Loucy (cell line): ENCODE data around the gene CACNA1A.
A peak's percentile ranks its signal among the peaks of the same experiment; 100 is the strongest.

Source experiments
- H2AFZ ChIP-seq: fragments of 200-600 bp; sonication (generic); 2 replicates; pipeline ENCODE4 v1.6.0; 2016; ENCODE audit warnings: antibody characterized with exemption, mild to moderate bottlenecking, low read length, moderate library complexity
- H3F3A ChIP-seq: fragments of 200-600 bp; 2 replicates; pipeline ENCODE4 v1.6.0; 2016; ENCODE audit warnings: antibody characterized with exemption, low read depth, mild to moderate bottlenecking
- H3K27me3 ChIP-seq: fragments of 200-600 bp; sonication (generic); 2 replicates; pipeline ENCODE4 v1.6.1; 2014; ENCODE audit warnings: low read length, mild to moderate bottlenecking; ENCODE audit not compliant: insufficient read depth, poor library complexity, severe bottlenecking
- H3K36me3 ChIP-seq: fragments of 200-600 bp; sonication (generic); 2 replicates; pipeline ENCODE4 v1.6.1; 2016; ENCODE audit warnings: low read length; ENCODE audit not compliant: insufficient read depth
- H3K4me1 ChIP-seq: fragments of 200-600 bp; sonication (generic); 2 replicates; pipeline ENCODE4 v1.5.1; 2014; ENCODE audit warnings: low read length, mild to moderate bottlenecking; ENCODE audit not compliant: insufficient read depth, poor library complexity, severe bottlenecking
- H3K4me2 ChIP-seq: fragments of 200-600 bp; sonication (generic); 2 replicates; pipeline ENCODE4 v1.6.0; 2014; ENCODE audit warnings: antibody characterized with exemption, low read length, low read depth, mild to moderate bottlenecking; ENCODE audit not compliant: poor library complexity, severe bottlenecking
- H3K4me3 ChIP-seq: fragments of 200-600 bp; sonication (generic); 2 replicates; pipeline ENCODE4 v1.5.1; 2014; ENCODE audit warnings: low read length, mild to moderate bottlenecking, mixed read lengths; ENCODE audit not compliant: poor library complexity, severe bottlenecking
- H3K79me2 ChIP-seq: fragments of 200-600 bp; sonication (generic); 2 replicates; pipeline ENCODE4 v1.6.1; 2014; ENCODE audit warnings: low read length; ENCODE audit not compliant: insufficient read depth
- H3K9ac ChIP-seq: fragments of 200-600 bp; sonication (generic); 2 replicates; pipeline ENCODE4 v1.6.0; 2014; ENCODE audit warnings: mild to moderate bottlenecking, low read depth, low read length, moderate library complexity; ENCODE audit not compliant: poor library complexity, severe bottlenecking
- H3K9me2 ChIP-seq: fragments of 200-600 bp; sonication (generic); replicated peaks from 2 replicates; pipeline ENCODE4 v1.6.1; 2016; ENCODE audit warnings: low read depth, low read length, mixed read lengths
- H3K9me3 ChIP-seq: fragments of 200-600 bp; sonication (generic); 2 replicates; pipeline ENCODE4 v1.6.1; 2014; ENCODE audit warnings: mild to moderate bottlenecking, antibody characterized with exemption, low read length, low read depth; ENCODE audit not compliant: insufficient read depth
- H4K20me1 ChIP-seq: fragments of 200-600 bp; sonication (generic); 2 replicates; pipeline ENCODE4 v1.6.0; 2014; ENCODE audit warnings: antibody characterized with exemption, low read length, mild to moderate bottlenecking; ENCODE audit not compliant: insufficient read depth, poor library complexity, severe bottlenecking
- EZH2phosphoT487 ChIP-seq: fragments of 200-600 bp; IDR thresholded peaks from 2 replicates; pipeline ENCODE4 v1.6.1; 2018; ENCODE audit warnings: antibody characterized with exemption, mild to moderate bottlenecking, moderate library complexity, borderline replicate concordance
- TF ChIP-seq, protein P1 (sequence below): fragments of 200-600 bp; sonication (generic); conservative IDR thresholded peaks from 2 replicates; pipeline ENCODE4 v1.5.1; 2014; ENCODE audit warnings: mild to moderate bottlenecking, antibody characterized with exemption, low read length

Gene CACNA1A

DNA sequence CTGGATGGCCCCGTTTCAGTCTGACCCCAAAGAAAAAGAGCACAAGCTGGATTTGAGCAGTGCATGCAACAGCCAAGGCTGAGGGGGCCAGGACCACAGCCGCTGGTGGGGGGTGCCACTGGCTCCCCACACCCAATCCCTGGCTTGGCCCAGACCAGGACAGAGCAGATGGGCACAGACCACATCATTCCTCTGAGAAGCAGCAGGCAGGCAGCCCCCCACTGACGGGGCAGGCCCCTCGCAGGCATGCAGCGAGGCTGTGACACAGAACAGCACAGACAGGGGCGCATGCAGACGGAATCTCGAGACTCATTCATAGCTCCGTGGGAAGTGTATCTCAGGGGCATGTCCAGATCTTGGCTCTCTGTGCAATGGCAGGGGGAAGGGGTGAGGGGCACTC is 281.2 kb downstream of the CACNA1A start:
- TF ChIP-seq, protein P1, sequence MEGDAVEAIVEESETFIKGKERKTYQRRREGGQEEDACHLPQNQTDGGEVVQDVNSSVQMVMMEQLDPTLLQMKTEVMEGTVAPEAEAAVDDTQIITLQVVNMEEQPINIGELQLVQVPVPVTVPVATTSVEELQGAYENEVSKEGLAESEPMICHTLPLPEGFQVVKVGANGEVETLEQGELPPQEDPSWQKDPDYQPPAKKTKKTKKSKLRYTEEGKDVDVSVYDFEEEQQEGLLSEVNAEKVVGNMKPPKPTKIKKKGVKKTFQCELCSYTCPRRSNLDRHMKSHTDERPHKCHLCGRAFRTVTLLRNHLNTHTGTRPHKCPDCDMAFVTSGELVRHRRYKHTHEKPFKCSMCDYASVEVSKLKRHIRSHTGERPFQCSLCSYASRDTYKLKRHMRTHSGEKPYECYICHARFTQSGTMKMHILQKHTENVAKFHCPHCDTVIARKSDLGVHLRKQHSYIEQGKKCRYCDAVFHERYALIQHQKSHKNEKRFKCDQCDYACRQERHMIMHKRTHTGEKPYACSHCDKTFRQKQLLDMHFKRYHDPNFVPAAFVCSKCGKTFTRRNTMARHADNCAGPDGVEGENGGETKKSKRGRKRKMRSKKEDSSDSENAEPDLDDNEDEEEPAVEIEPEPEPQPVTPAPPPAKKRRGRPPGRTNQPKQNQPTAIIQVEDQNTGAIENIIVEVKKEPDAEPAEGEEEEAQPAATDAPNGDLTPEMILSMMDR: no peak
- TF ChIP-seq EZH2phosphoT487: no peak
- H3K27me3 ChIP-seq: no peaks in the 10 kb centered on the region

DNA sequence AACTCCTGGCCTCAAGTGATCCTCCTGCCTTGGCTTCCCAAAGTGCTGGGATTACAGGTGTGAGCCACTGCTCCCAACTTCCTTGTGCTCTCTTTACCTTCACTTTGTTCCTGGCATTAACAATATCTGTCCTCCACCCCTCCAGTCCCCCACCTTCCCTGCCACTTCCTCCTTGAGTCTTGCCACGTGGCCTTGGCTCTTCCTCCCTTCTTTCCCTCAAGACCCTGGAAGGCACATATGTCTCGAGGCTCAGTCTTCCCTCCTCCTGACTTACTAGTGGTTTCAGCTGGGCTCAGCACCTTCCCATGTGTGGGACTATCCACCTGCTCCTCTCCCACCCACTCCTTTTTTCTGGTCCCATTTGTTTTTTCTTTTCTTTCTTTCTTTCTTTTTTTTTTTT is 285.4 kb downstream of the CACNA1A start:
- TF ChIP-seq EZH2phosphoT487: no peak
- TF ChIP-seq, protein P1: no peak
- Histone ChIP-seq H3K9me3 (no peaks in the 10 kb centered on the region), H3K4me2 (no peak overlapping the region), H3K36me3 (no peaks in the 10 kb centered on the region), H3K4me3 (no peak overlapping the region), H3K9me2 (no peaks in the 10 kb centered on the region), H2AFZ (peak overlapping the region; percentile 68; the same call in 1 of the 2 replicates), H4K20me1 (no peaks in the 10 kb centered on the region), H3K9ac (no peak overlapping the region), H3K4me1 (peaks cover 3% of the 10 kb centered on the region), H3K27me3 (no peaks in the 10 kb centered on the region), H3K79me2 (no peaks in the 10 kb centered on the region), H3F3A (no peaks in the 10 kb centered on the region)

More for the DNA sequence above, 281.2 kb downstream of the CACNA1A start:
- no peaks in the 10 kb centered on the region for H3F3A ChIP-seq
- H3K9me3 ChIP-seq: no peaks in the 10 kb centered on the region
- H3K36me3 ChIP-seq: no peaks in the 10 kb centered on the region
- no peaks in the 10 kb centered on the region for H3K79me2 ChIP-seq
- H3K9me2 ChIP-seq: no peaks in the 10 kb centered on the region
- no peak overlapping the region for H3K4me3 ChIP-seq
- H3K4me2 ChIP-seq: no peak overlapping the region
- H4K20me1 ChIP-seq: no peaks in the 10 kb centered on the region
- H3K4me1 ChIP-seq: no peaks in the 10 kb centered on the region
- no peak overlapping the region for H3K9ac ChIP-seq
- no peak overlapping the region for H2AFZ ChIP-seq

DNA sequence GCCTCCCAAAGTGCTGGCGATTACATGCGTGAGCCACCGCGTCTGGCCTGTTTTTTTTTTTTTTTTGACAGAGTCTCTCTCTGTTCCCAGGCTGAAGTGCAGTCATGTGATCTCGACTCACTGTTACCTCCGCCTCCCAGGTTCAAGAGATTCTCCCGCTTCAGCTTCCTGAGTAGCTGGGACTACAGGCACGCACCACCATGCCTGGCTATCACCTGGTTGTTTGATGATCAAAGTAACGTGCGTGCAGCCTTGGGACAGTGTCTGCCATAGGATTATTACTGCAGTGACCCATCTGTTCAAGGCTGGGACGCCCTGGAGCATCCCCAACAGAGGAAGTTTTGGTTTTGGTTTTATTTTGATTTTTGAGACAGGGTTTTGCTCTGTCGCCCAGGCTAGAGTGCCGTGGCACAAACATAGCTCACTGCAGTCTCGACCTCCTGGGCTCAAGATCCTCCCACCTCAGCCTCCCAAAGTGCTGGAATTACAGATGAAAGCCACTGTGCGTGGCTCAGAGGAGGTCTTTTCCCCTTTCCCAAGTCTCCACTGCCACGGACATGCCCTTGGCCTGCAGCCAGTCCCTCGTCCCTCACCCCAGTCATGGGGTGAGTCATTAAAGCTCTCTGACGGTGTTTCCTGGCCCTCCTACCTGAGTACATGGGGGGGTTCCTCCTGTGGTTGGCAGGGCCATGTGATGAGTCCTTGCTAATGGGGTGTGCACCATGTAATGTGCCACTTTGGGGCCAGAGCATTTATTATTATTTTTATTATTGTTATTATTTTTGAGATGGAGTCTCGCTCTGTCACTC is 290.5 kb downstream of the CACNA1A start:
- no peaks in the 10 kb centered on the region for H4K20me1 ChIP-seq
- H3K4me2 ChIP-seq: peak overlapping the region; percentile 32
- no peak overlapping the region for H3K9ac ChIP-seq
- H3F3A ChIP-seq: no peaks in the 10 kb centered on the region
- H3K36me3 ChIP-seq: no peaks in the 10 kb centered on the region
- no peaks in the 10 kb centered on the region for H3K9me2 ChIP-seq
- TF ChIP-seq, protein P1: no peak
- no peak for TF ChIP-seq EZH2phosphoT487
- peaks cover 6% of the 10 kb centered on the region for H3K4me1 ChIP-seq
- H3K27me3 ChIP-seq: no peaks in the 10 kb centered on the region
- H3K4me3 ChIP-seq: no peak overlapping the region
- H3K79me2 ChIP-seq: no peaks in the 10 kb centered on the region
- H2AFZ ChIP-seq: no peak overlapping the region; the same call in 1 of the 2 replicates
- H3K9me3 ChIP-seq: no peaks in the 10 kb centered on the region
